MCF 10A (cell line): ENCODE data around the gene C1GALT1. TPM values are rescaled to one million over a fixed set of nuclear protein-coding genes. Genes with fewer than 3 reads are reported as not detected.

Source experiments
- BruUV-seq: library from RNA; stranded (reverse); fragments of 400-500 nt; replicated peaks from 2 replicates; lab custom pipeline; 2021; lab: Mats Ljungman, UMichigan
- CTCF ChIA-PET: fragments of 300-600 bp; sonication (Branson Sonifier 250); formaldehyde crosslinking; extraction: SDS; loops from one replicate; lab custom pipeline; 2021; ENCODE audit warnings: antibody characterized with exemption, inconsistent platforms; lab: Yijun Ruan, JAX
- POLR2A ChIA-PET: fragments of 300-600, 350-650 bp; sonication (Branson Sonifier 250); formaldehyde crosslinking; extraction: SDS; loops from one replicate; lab custom pipeline; 2020; ENCODE audit warnings: antibody characterized with exemption, inconsistent platforms; lab: Yijun Ruan, JAX
- DNase-seq: peaks from one replicate; pipeline ENCODE4 v3.0.0-alpha.2; 2018; ENCODE audit not compliant: unreplicated experiment
- H3K27ac Mint-ChIP-seq: one replicate; pipeline ENCODE4 v1.8.0; 2022; ENCODE audit warnings: mild to moderate bottlenecking, low read depth, mixed read lengths; ENCODE audit not compliant: unreplicated experiment
- H3K27me3 Mint-ChIP-seq: one replicate; pipeline ENCODE4 v1.8.0; 2022; ENCODE audit warnings: mixed read lengths; ENCODE audit not compliant: insufficient read depth, unreplicated experiment
- H3K36me3 Mint-ChIP-seq: one replicate; pipeline ENCODE4 v1.8.0; 2022; ENCODE audit warnings: mild to moderate bottlenecking, moderate library complexity, mixed read lengths; ENCODE audit not compliant: insufficient read depth, unreplicated experiment
- H3K4me1 Mint-ChIP-seq: one replicate; pipeline ENCODE4 v1.8.0; 2022; ENCODE audit warnings: mixed read lengths; ENCODE audit not compliant: insufficient read depth, unreplicated experiment
- H3K4me3 Mint-ChIP-seq: one replicate; pipeline ENCODE4 v1.8.0; 2022; ENCODE audit warnings: mild to moderate bottlenecking, moderate library complexity, mixed read lengths; ENCODE audit not compliant: unreplicated experiment
- H3K9me3 Mint-ChIP-seq: one replicate; pipeline ENCODE4 v1.8.0; 2022; ENCODE audit warnings: mixed read lengths; ENCODE audit not compliant: unreplicated experiment
- intact Hi-C: fragments of 100-400 bp; cut with micrococcal nuclease; formaldehyde crosslinking; loops from 2 replicates; pipeline ENCODE4 v1.14.1; 2022
- total RNA-seq: library from RNA; stranded (reverse); gene quantifications from 2 replicates; pipeline ENCODE4 v1.2.3, GENCODE V29; 2022
- TF ChIP-seq, protein P1 (sequence below): fragments of 200-600 bp; IDR thresholded peaks from one replicate; pipeline ENCODE4 v1.8.0; 2022; ENCODE audit warnings: antibody characterized with exemption, mild to moderate bottlenecking; ENCODE audit not compliant: unreplicated experiment

The C1GALT1 gene
- total RNA-seq, 1 experiment from 2014 or later: 30.9 TPM

GRCh38 chr7:7209412-7210050, 27.2 kb downstream of the C1GALT1 start:
- intact Hi-C loops: no loop called here
- ChIA-PET CTCF (interaction anchor here (0.7 kb wide), 2 partner anchors 9 to 215 kb away, joined by 4 read pairs; no protein-coding TSS in a partner anchor), POLR2A (interaction anchor here (0.6 to 4.6 kb wide), 7 partner anchors 12 to 736 kb away, joined by 3 to 23 read pairs (median 3); partner anchors contain the start of gene C1GALT1)
- Mint-ChIP-seq H3K27ac (no peak overlapping the region), H3K4me3 (no peak overlapping the region), H3K9me3 (no peaks in the 10 kb centered on the region), H3K27me3 (no peaks in the 10 kb centered on the region), H3K36me3 (peaks cover 18% of the 10 kb centered on the region), H3K4me1 (peaks cover 18% of the 10 kb centered on the region)
- DNase-seq: no peak
- TF ChIP-seq, protein P1, sequence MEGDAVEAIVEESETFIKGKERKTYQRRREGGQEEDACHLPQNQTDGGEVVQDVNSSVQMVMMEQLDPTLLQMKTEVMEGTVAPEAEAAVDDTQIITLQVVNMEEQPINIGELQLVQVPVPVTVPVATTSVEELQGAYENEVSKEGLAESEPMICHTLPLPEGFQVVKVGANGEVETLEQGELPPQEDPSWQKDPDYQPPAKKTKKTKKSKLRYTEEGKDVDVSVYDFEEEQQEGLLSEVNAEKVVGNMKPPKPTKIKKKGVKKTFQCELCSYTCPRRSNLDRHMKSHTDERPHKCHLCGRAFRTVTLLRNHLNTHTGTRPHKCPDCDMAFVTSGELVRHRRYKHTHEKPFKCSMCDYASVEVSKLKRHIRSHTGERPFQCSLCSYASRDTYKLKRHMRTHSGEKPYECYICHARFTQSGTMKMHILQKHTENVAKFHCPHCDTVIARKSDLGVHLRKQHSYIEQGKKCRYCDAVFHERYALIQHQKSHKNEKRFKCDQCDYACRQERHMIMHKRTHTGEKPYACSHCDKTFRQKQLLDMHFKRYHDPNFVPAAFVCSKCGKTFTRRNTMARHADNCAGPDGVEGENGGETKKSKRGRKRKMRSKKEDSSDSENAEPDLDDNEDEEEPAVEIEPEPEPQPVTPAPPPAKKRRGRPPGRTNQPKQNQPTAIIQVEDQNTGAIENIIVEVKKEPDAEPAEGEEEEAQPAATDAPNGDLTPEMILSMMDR: no peak
- no TSS peak for BruUV-seq

DNA sequence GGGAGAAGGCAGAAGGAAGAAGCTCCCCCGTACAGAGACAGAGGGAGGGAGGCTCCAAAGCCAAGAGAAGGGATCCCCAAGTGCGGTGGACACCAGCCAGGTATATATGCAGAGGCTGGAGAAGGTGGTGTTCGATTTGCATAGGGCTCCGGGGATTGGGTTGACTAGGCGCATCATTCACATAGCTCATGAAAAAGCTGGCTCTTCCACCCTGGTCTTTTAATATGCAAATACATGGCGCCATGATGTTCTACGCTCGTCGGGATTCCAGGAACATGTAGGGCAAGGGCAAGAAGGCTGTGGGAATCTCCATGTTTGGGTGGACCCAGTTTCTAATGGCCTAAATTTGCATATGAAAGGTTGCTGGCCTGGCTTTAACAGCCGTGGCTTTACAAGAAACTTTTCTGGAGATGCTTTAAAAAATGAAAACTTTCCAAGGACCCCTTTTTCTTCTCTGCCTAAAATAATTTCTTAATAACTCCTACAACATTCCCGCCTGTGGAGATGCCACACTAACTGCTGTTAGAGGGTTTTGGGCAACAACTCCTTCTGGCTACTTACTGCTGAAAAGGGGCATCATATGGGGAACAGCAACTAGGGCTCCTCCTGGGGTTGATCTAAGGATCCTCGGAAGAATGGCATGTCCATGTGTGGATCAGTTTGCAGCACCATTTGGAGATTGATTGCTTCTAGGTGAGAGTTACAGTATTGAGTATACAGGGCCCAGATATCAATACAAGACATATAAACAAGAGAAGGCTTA, 28.3 kb downstream of the C1GALT1 start:
- H3K4me3 Mint-ChIP-seq: no peak overlapping the region
- intact Hi-C loops: no loop called here
- H3K27me3 Mint-ChIP-seq: no peaks in the 10 kb centered on the region
- TF ChIP-seq, protein P1: no peak
- POLR2A ChIA-PET: interaction anchor here (0.6 to 3.3 kb wide), 4 partner anchors 11 to 365 kb away, joined by 3 to 16 read pairs (median 3); no protein-coding TSS in a partner anchor
- no TSS peak for BruUV-seq
- peaks cover 18% of the 10 kb centered on the region for H3K4me1 Mint-ChIP-seq
- peaks cover 21% of the 10 kb centered on the region for H3K36me3 Mint-ChIP-seq
- DNase-seq: no peak
- CTCF ChIA-PET: interaction anchor here (0.7 kb wide), 1 partner anchor 214 kb away, joined by 4 read pairs; no protein-coding TSS in a partner anchor
- H3K27ac Mint-ChIP-seq: no peak overlapping the region
- H3K9me3 Mint-ChIP-seq: no peaks in the 10 kb centered on the region

GRCh38 chr7:7212612-7213011, 30.3 kb downstream of the C1GALT1 start:
- Mint-ChIP-seq H3K27me3 (no peaks in the 10 kb centered on the region), H3K9me3 (peaks cover under 1% of the 10 kb centered on the region), H3K36me3 (peaks cover 36% of the 10 kb centered on the region), H3K4me3 (no peak overlapping the region), H3K4me1 (peaks cover 9% of the 10 kb centered on the region), H3K27ac (no peak overlapping the region)
- TF ChIP-seq, protein P1: no peak
- ChIA-PET CTCF (interaction anchor here (0.6 kb wide), 1 partner anchor 9 kb away, joined by 4 read pairs; no protein-coding TSS in a partner anchor), POLR2A (interaction anchor here (1.1 kb wide), 1 partner anchor 11 kb away, joined by 4 read pairs; no protein-coding TSS in a partner anchor)
- intact Hi-C loops: no loop called here
- BruUV-seq: no TSS peak
- no peak for DNase-seq
